IMR-90 (cell line): ENCODE measurements around the gene CFAP300. TPM values are rescaled to one million over a fixed set of nuclear protein-coding genes. Genes with fewer than 3 reads are reported as not detected.

Experiments
- ATAC-seq: fragments of 200-7000 bp; cut with Tn5 transposase; 2 replicates; pipeline ENCODE4 v1.9.1; 2020; ENCODE audit warnings: low read depth, mild to moderate bottlenecking, moderate library complexity
- BruUV-seq: library from RNA; stranded (reverse); fragments of 400-500 nt; replicated peaks from 2 replicates; lab custom pipeline; 2021; lab: Mats Ljungman, UMichigan
- CTCF ChIA-PET: fragments of 300-600 bp; formaldehyde crosslinking; extraction: SDS; loops from one replicate; lab custom pipeline; 2021; ENCODE audit warnings: antibody characterized with exemption; lab: Yijun Ruan, JAX
- POLR2A ChIA-PET: fragments of 300-600 bp; sonication (Branson Sonifier 250); formaldehyde crosslinking; loops from one replicate; lab custom pipeline; 2022; ENCODE audit warnings: antibody characterized with exemption; ENCODE audit not compliant: unreplicated experiment; lab: Charles Lee
- DNase-seq: peaks from one replicate; pipeline ENCODE4 v3.0.0; 2013
- H2AFZ ChIP-seq: replicated peaks from 2 replicates; pipeline ENCODE3; 2013; ENCODE audit warnings: low read length, mild to moderate bottlenecking; ENCODE audit not compliant: poor library complexity
- H2AK5ac ChIP-seq: 2 replicates; pipeline ENCODE4 v1.6.1; 2013; ENCODE audit warnings: low read depth, low read length, inconsistent platforms
- H2AK9ac ChIP-seq: replicated peaks from 2 replicates; pipeline ENCODE3; 2013; ENCODE audit warnings: mild to moderate bottlenecking, low read depth, low read length, moderate library complexity; ENCODE audit not compliant: poor library complexity
- H2BK120ac ChIP-seq: 2 replicates; pipeline ENCODE4 v1.6.1; 2013; ENCODE audit warnings: low read depth, low read length, inconsistent platforms
- H2BK15ac ChIP-seq: 3 replicates; pipeline ENCODE4 v1.6.1; 2013; ENCODE audit warnings: low read depth, low read length, inconsistent platforms
- H2BK20ac ChIP-seq: 2 replicates; pipeline ENCODE4 v1.6.1; 2013; ENCODE audit warnings: low read depth, mild to moderate bottlenecking, inconsistent platforms, low read length, moderate library complexity
- H2BK5ac ChIP-seq: 2 replicates; pipeline ENCODE4 v1.6.1; 2013; ENCODE audit warnings: mild to moderate bottlenecking, low read depth, low read length, inconsistent platforms; ENCODE audit not compliant: poor library complexity, severe bottlenecking
- H3K14ac ChIP-seq: replicated peaks from 2 replicates; pipeline ENCODE4 v1.6.1; 2013; ENCODE audit warnings: low read depth, low read length, inconsistent platforms
- H3K18ac ChIP-seq: 2 replicates; pipeline ENCODE4 v1.6.1; 2013; ENCODE audit warnings: low read depth, low read length, control low read depth
- H3K23ac ChIP-seq: 2 replicates; pipeline ENCODE4 v1.6.1; 2013; ENCODE audit warnings: low read depth, low read length, inconsistent platforms
- H3K27ac ChIP-seq: 2 replicates; pipeline ENCODE4 v1.5.1; 2013; ENCODE audit warnings: mild to moderate bottlenecking, control low read depth, low read length; ENCODE audit not compliant: insufficient read depth
- H3K27me3 ChIP-seq: 2 replicates; pipeline ENCODE4 v1.6.1; 2013; ENCODE audit warnings: low read length; ENCODE audit not compliant: control insufficient read depth, insufficient read depth
- H3K36me3 ChIP-seq: 2 replicates; pipeline ENCODE4 v1.6.1; 2013; ENCODE audit warnings: low read length, mixed read lengths; ENCODE audit not compliant: control insufficient read depth, insufficient read depth
- H3K4ac ChIP-seq: 2 replicates; pipeline ENCODE4 v1.6.1; 2013; ENCODE audit warnings: low read depth, low read length, inconsistent platforms
- H3K4me1 ChIP-seq: 2 replicates; pipeline ENCODE4 v1.6.1; 2013; ENCODE audit warnings: low read length, mixed read lengths; ENCODE audit not compliant: control insufficient read depth, insufficient read depth
- H3K4me2 ChIP-seq: 2 replicates; pipeline ENCODE4 v1.6.1; 2013; ENCODE audit warnings: low read depth, mild to moderate bottlenecking, control low read depth, low read length, moderate library complexity
- H3K4me3 ChIP-seq: 2 replicates; pipeline ENCODE4 v1.5.1; 2013; ENCODE audit warnings: low read depth, mild to moderate bottlenecking, control low read depth, low read length, moderate library complexity; ENCODE audit not compliant: insufficient read depth
- H3K56ac ChIP-seq: 2 replicates; pipeline ENCODE4 v1.6.1; 2013; ENCODE audit warnings: low read length, inconsistent platforms; ENCODE audit not compliant: insufficient read depth; ENCODE audit errors: extremely low read depth
- H3K79me1 ChIP-seq, 2 experiments: 2 replicates each; pipeline ENCODE4 v1.6.1; 2013; ENCODE audit warnings: low read length in 2 of 2, inconsistent platforms in 1 of 2, low read depth in 1 of 2
- H3K9ac ChIP-seq: 2 replicates; pipeline ENCODE4 v1.6.1; 2013; ENCODE audit warnings: low read depth, low read length, control low read depth
- H3K9me1 ChIP-seq: 2 replicates; pipeline ENCODE4 v1.6.1; 2013; ENCODE audit warnings: low read length, inconsistent platforms; ENCODE audit not compliant: insufficient read depth
- H3K9me3 ChIP-seq: 2 replicates; pipeline ENCODE4 v1.6.1; 2013; ENCODE audit warnings: low read length; ENCODE audit not compliant: control insufficient read depth, insufficient read depth
- H4K20me1 ChIP-seq: 2 replicates; pipeline ENCODE4 v1.6.1; 2013; ENCODE audit warnings: low read length, inconsistent platforms; ENCODE audit not compliant: insufficient read depth
- H4K5ac ChIP-seq: 2 replicates; pipeline ENCODE4 v1.6.1; 2013; ENCODE audit warnings: mild to moderate bottlenecking, low read depth, low read length, control low read depth
- H4K8ac ChIP-seq, 2 experiments: 2 replicates each; pipeline ENCODE4 v1.6.1; 2013; ENCODE audit warnings: low read depth in 2 of 2, low read length in 2 of 2, control low read depth in 1 of 2, inconsistent platforms in 1 of 2
- H4K91ac ChIP-seq: 2 replicates; pipeline ENCODE4 v1.6.1; 2013; ENCODE audit warnings: low read depth, low read length, inconsistent platforms; ENCODE audit not compliant: insufficient read depth
- CHD1 ChIP-seq: IDR thresholded peaks from 2 replicates; pipeline ENCODE4 v1.6.1; 2012; ENCODE audit warnings: low read depth, low read length, improper control_type of control experiment
- CTCF ChIP-seq: conservative IDR thresholded peaks from 2 replicates; pipeline ENCODE4 v1.5.1; 2012; ENCODE audit warnings: mild to moderate bottlenecking, low read depth, low read length, improper control_type of control experiment
- ELK1 ChIP-seq: fragments of 150-350 bp; IDR thresholded peaks from 2 replicates; pipeline ENCODE4 v1.6.1; 2016; ENCODE audit warnings: low read depth, mild to moderate bottlenecking, low read length, moderate library complexity, borderline replicate concordance
- FOS ChIP-seq: fragments of 150-350 bp; IDR thresholded peaks from 2 replicates; pipeline ENCODE4 v1.6.1; 2016; ENCODE audit warnings: low read depth, low read length
- NFE2L2 ChIP-seq: fragments of 150-350 bp; IDR thresholded peaks from 2 replicates; pipeline ENCODE4 v1.6.1; 2016; ENCODE audit warnings: low read depth, mild to moderate bottlenecking, low read length
- POLR2A ChIP-seq: IDR thresholded peaks from 2 replicates; pipeline ENCODE4 v1.6.1; 2012; ENCODE audit warnings: mild to moderate bottlenecking, low read depth, low read length
- RAD21 ChIP-seq: IDR thresholded peaks from 2 replicates; pipeline ENCODE4 v1.6.1; 2012; ENCODE audit warnings: low read length, improper control_type of control experiment
- RFX5 ChIP-seq: IDR thresholded peaks from 2 replicates; pipeline ENCODE4 v1.8.0; 2012; ENCODE audit warnings: low read depth, mild to moderate bottlenecking, low read length, moderate library complexity
- SMC3 ChIP-seq: fragments of 150-350 bp; IDR thresholded peaks from 2 replicates; pipeline ENCODE4 v1.6.1; 2016; ENCODE audit warnings: low read depth, mild to moderate bottlenecking, antibody characterized with exemption, low read length, moderate library complexity
- WGBS, 2 experiments: methylation state at CpG; one replicate each; pipeline versions ENCODE4 v1.1.5 to v1.1.7; 2013; ENCODE audit warnings: missing lambda C conversion rate in 2 of 2; ENCODE audit not compliant: insufficient read length in 1 of 2; ENCODE audit errors: extremely low coverage in 2 of 2; 5-methylcytosine and 5-hydroxymethylcytosine counted together
- dilution Hi-C: fragments of 300-500 bp; cut with HindIII; formaldehyde crosslinking; loops from one replicate; pipeline ENCODE4 v1.14.3; 2018; ENCODE audit warnings: low sequenced_read_pairs; ENCODE audit not compliant: unreplicated experiment
- in situ Hi-C: fragments of 300-500 bp; cut with MboI; formaldehyde crosslinking; loops from 3 replicates; pipeline ENCODE4 v1.14.3; 2019; ENCODE audit warnings: low sequenced_read_pairs, inconsistent platforms, mixed read lengths
- intact Hi-C: fragments of 100-400 bp; cut with micrococcal nuclease; formaldehyde crosslinking; loops from 2 replicates; pipeline ENCODE4 v1.10.0; 2022
- polyA plus RNA-seq, 3 experiments: library from polyadenylated mRNA; depleted of rRNA; stranded (reverse); fragments of >200 nt; gene quantifications; 2 replicates each; pipeline ENCODE4 v1.2.3, GENCODE V29; 2012; ENCODE audit warnings: low replicate concordance in 1 of 3
- total RNA-seq: library from RNA; depleted of rRNA; stranded (reverse); fragments of >200 nt; gene quantifications from 2 replicates; pipeline ENCODE4 v1.2.3, GENCODE V29; 2012

Gene CFAP300
- total and polyA plus RNA-seq, 2 of the 4 experiments (the other 2 are of a cell fraction), result 0.90 to 1.8 TPM

- in situ Hi-C loops, result no loop called here
- no peaks in the 10 kb centered on the region for H3K9me1 ChIP-seq
- H3K23ac ChIP-seq, result no peak overlapping the region
- no peak overlapping the region for H3K18ac ChIP-seq
- H3K4ac ChIP-seq, result no peak overlapping the region
- no peak overlapping the region for H2BK20ac ChIP-seq
- H4K91ac ChIP-seq, result no peak overlapping the region
- ATAC-seq (no peak), DNase-seq (no peak)
- WGBS, 2 experiments, result 100% methylated on average over 1 of the region's 2 CpGs; no CpG with 5 or more reads in 1 of the 2 experiments
- H3K4me3 ChIP-seq, result no peak overlapping the region
- intact Hi-C loops, result no loop called here
- no peak overlapping the region for H4K5ac ChIP-seq
- CTCF ChIA-PET, result no interaction called here
- POLR2A ChIA-PET, result no interaction called here
- dilution Hi-C loops, result no loop called here
- no peak for TF ChIP-seq FOS
- no peak for TF ChIP-seq RFX5
- TF ChIP-seq POLR2A, result no peak
- no peak for TF ChIP-seq CTCF
- TF ChIP-seq RAD21, result no peak
- no peak for TF ChIP-seq CHD1
- TF ChIP-seq NFE2L2, result no peak
- no peak for TF ChIP-seq ELK1
- TF ChIP-seq SMC3, result no peak
- H2BK5ac ChIP-seq, result no peak overlapping the region
- no peak overlapping the region for H4K8ac ChIP-seq
- no peaks in the 10 kb centered on the region for H3K4me1 ChIP-seq
- H3K9ac ChIP-seq, result no peak overlapping the region
- no peak overlapping the region for H3K14ac ChIP-seq
- H3K79me1 ChIP-seq, result no peaks in the 10 kb centered on the region
- no peak overlapping the region for H2AK5ac ChIP-seq
- no peak overlapping the region for H3K4me2 ChIP-seq
- H3K27me3 ChIP-seq, result no peaks in the 10 kb centered on the region
- no peak overlapping the region for H3K27ac ChIP-seq
- no peaks in the 10 kb centered on the region for H3K36me3 ChIP-seq
- H3K9me3 ChIP-seq, result no peaks in the 10 kb centered on the region
- H2AK9ac ChIP-seq, result no peak overlapping the region
- no peak overlapping the region for H2BK120ac ChIP-seq
- no peak overlapping the region for H2AFZ ChIP-seq
- no peaks in the 10 kb centered on the region for H4K20me1 ChIP-seq
- no peak overlapping the region for H2BK15ac ChIP-seq
- BruUV-seq, result no TSS peak
- no peak overlapping the region for H3K56ac ChIP-seq
Measured at GRCh38 chr11:102062106-102062505, 14.9 kb downstream of the CFAP300 start.
